IMR-90 (cell line): ENCODE data around the gene NLGN1. TPM values are rescaled to one million over a fixed set of nuclear protein-coding genes. Genes with fewer than 3 reads are reported as not detected.
A peak's percentile ranks its signal among the peaks of the same experiment; 100 is the strongest.

Source experiments
- ATAC-seq: fragments of 200-7000 bp; cut with Tn5 transposase; 2 replicates; pipeline ENCODE4 v1.9.1; 2020; ENCODE audit warnings: low read depth, mild to moderate bottlenecking, moderate library complexity
- BruUV-seq: library from RNA; stranded (reverse); fragments of 400-500 nt; replicated peaks from 2 replicates; lab custom pipeline; 2021; lab: Mats Ljungman, UMichigan
- CTCF ChIA-PET: fragments of 300-600 bp; formaldehyde crosslinking; extraction: SDS; loops from one replicate; lab custom pipeline; 2021; ENCODE audit warnings: antibody characterized with exemption; lab: Yijun Ruan, JAX
- POLR2A ChIA-PET: fragments of 300-600 bp; sonication (Branson Sonifier 250); formaldehyde crosslinking; loops from one replicate; lab custom pipeline; 2022; ENCODE audit warnings: antibody characterized with exemption; ENCODE audit not compliant: unreplicated experiment; lab: Charles Lee
- DNase-seq: peaks from one replicate; pipeline ENCODE4 v3.0.0; 2013
- H2AFZ ChIP-seq: replicated peaks from 2 replicates; pipeline ENCODE3; 2013; ENCODE audit warnings: low read length, mild to moderate bottlenecking; ENCODE audit not compliant: poor library complexity
- H2AK5ac ChIP-seq: 2 replicates; pipeline ENCODE4 v1.6.1; 2013; ENCODE audit warnings: low read depth, low read length, inconsistent platforms
- H2AK9ac ChIP-seq: replicated peaks from 2 replicates; pipeline ENCODE3; 2013; ENCODE audit warnings: mild to moderate bottlenecking, low read depth, low read length, moderate library complexity; ENCODE audit not compliant: poor library complexity
- H2BK120ac ChIP-seq: 2 replicates; pipeline ENCODE4 v1.6.1; 2013; ENCODE audit warnings: low read depth, low read length, inconsistent platforms
- H2BK15ac ChIP-seq: 3 replicates; pipeline ENCODE4 v1.6.1; 2013; ENCODE audit warnings: low read depth, low read length, inconsistent platforms
- H2BK20ac ChIP-seq: 2 replicates; pipeline ENCODE4 v1.6.1; 2013; ENCODE audit warnings: low read depth, mild to moderate bottlenecking, inconsistent platforms, low read length, moderate library complexity
- H2BK5ac ChIP-seq: 2 replicates; pipeline ENCODE4 v1.6.1; 2013; ENCODE audit warnings: mild to moderate bottlenecking, low read depth, low read length, inconsistent platforms; ENCODE audit not compliant: poor library complexity, severe bottlenecking
- H3K14ac ChIP-seq: replicated peaks from 2 replicates; pipeline ENCODE4 v1.6.1; 2013; ENCODE audit warnings: low read depth, low read length, inconsistent platforms
- H3K18ac ChIP-seq: 2 replicates; pipeline ENCODE4 v1.6.1; 2013; ENCODE audit warnings: low read depth, low read length, control low read depth
- H3K23ac ChIP-seq: 2 replicates; pipeline ENCODE4 v1.6.1; 2013; ENCODE audit warnings: low read depth, low read length, inconsistent platforms
- H3K27ac ChIP-seq: 2 replicates; pipeline ENCODE4 v1.5.1; 2013; ENCODE audit warnings: mild to moderate bottlenecking, control low read depth, low read length; ENCODE audit not compliant: insufficient read depth
- H3K27me3 ChIP-seq: 2 replicates; pipeline ENCODE4 v1.6.1; 2013; ENCODE audit warnings: low read length; ENCODE audit not compliant: control insufficient read depth, insufficient read depth
- H3K36me3 ChIP-seq: 2 replicates; pipeline ENCODE4 v1.6.1; 2013; ENCODE audit warnings: low read length, mixed read lengths; ENCODE audit not compliant: control insufficient read depth, insufficient read depth
- H3K4ac ChIP-seq: 2 replicates; pipeline ENCODE4 v1.6.1; 2013; ENCODE audit warnings: low read depth, low read length, inconsistent platforms
- H3K4me1 ChIP-seq: 2 replicates; pipeline ENCODE4 v1.6.1; 2013; ENCODE audit warnings: low read length, mixed read lengths; ENCODE audit not compliant: control insufficient read depth, insufficient read depth
- H3K4me2 ChIP-seq: 2 replicates; pipeline ENCODE4 v1.6.1; 2013; ENCODE audit warnings: low read depth, mild to moderate bottlenecking, control low read depth, low read length, moderate library complexity
- H3K4me3 ChIP-seq: 2 replicates; pipeline ENCODE4 v1.5.1; 2013; ENCODE audit warnings: low read depth, mild to moderate bottlenecking, control low read depth, low read length, moderate library complexity; ENCODE audit not compliant: insufficient read depth
- H3K56ac ChIP-seq: 2 replicates; pipeline ENCODE4 v1.6.1; 2013; ENCODE audit warnings: low read length, inconsistent platforms; ENCODE audit not compliant: insufficient read depth; ENCODE audit errors: extremely low read depth
- H3K79me1 ChIP-seq, 2 experiments: 2 replicates each; pipeline ENCODE4 v1.6.1; 2013; ENCODE audit warnings: low read length in 2 of 2, inconsistent platforms in 1 of 2, low read depth in 1 of 2
- H3K9ac ChIP-seq: 2 replicates; pipeline ENCODE4 v1.6.1; 2013; ENCODE audit warnings: low read depth, low read length, control low read depth
- H3K9me1 ChIP-seq: 2 replicates; pipeline ENCODE4 v1.6.1; 2013; ENCODE audit warnings: low read length, inconsistent platforms; ENCODE audit not compliant: insufficient read depth
- H3K9me3 ChIP-seq: 2 replicates; pipeline ENCODE4 v1.6.1; 2013; ENCODE audit warnings: low read length; ENCODE audit not compliant: control insufficient read depth, insufficient read depth
- H4K20me1 ChIP-seq: 2 replicates; pipeline ENCODE4 v1.6.1; 2013; ENCODE audit warnings: low read length, inconsistent platforms; ENCODE audit not compliant: insufficient read depth
- H4K5ac ChIP-seq: 2 replicates; pipeline ENCODE4 v1.6.1; 2013; ENCODE audit warnings: mild to moderate bottlenecking, low read depth, low read length, control low read depth
- H4K8ac ChIP-seq, 2 experiments: 2 replicates each; pipeline ENCODE4 v1.6.1; 2013; ENCODE audit warnings: low read depth in 2 of 2, low read length in 2 of 2, control low read depth in 1 of 2, inconsistent platforms in 1 of 2
- H4K91ac ChIP-seq: 2 replicates; pipeline ENCODE4 v1.6.1; 2013; ENCODE audit warnings: low read depth, low read length, inconsistent platforms; ENCODE audit not compliant: insufficient read depth
- FOS ChIP-seq: fragments of 150-350 bp; IDR thresholded peaks from 2 replicates; pipeline ENCODE4 v1.6.1; 2016; ENCODE audit warnings: low read depth, low read length
- NFE2L2 ChIP-seq: fragments of 150-350 bp; IDR thresholded peaks from 2 replicates; pipeline ENCODE4 v1.6.1; 2016; ENCODE audit warnings: low read depth, mild to moderate bottlenecking, low read length
- WGBS, 2 experiments: methylation state at CpG; one replicate each; pipeline versions ENCODE4 v1.1.5 to v1.1.7; 2013; ENCODE audit warnings: missing lambda C conversion rate in 2 of 2; ENCODE audit not compliant: insufficient read length in 1 of 2; ENCODE audit errors: extremely low coverage in 2 of 2; 5-methylcytosine and 5-hydroxymethylcytosine counted together
- dilution Hi-C: fragments of 300-500 bp; cut with HindIII; formaldehyde crosslinking; loops from one replicate; pipeline ENCODE4 v1.14.3; 2018; ENCODE audit warnings: low sequenced_read_pairs; ENCODE audit not compliant: unreplicated experiment
- in situ Hi-C: fragments of 300-500 bp; cut with MboI; formaldehyde crosslinking; loops from 3 replicates; pipeline ENCODE4 v1.14.3; 2019; ENCODE audit warnings: low sequenced_read_pairs, inconsistent platforms, mixed read lengths
- intact Hi-C: fragments of 100-400 bp; cut with micrococcal nuclease; formaldehyde crosslinking; loops from 2 replicates; pipeline ENCODE4 v1.10.0; 2022
- polyA plus RNA-seq, 3 experiments: library from polyadenylated mRNA; depleted of rRNA; stranded (reverse); fragments of >200 nt; gene quantifications; 2 replicates each; pipeline ENCODE4 v1.2.3, GENCODE V29; 2012; ENCODE audit warnings: low replicate concordance in 1 of 3
- total RNA-seq: library from RNA; depleted of rRNA; stranded (reverse); fragments of >200 nt; gene quantifications from 2 replicates; pipeline ENCODE4 v1.2.3, GENCODE V29; 2012
- TF ChIP-seq, protein P1 (sequence below): conservative IDR thresholded peaks from 2 replicates; pipeline ENCODE4 v1.5.1; 2012; ENCODE audit warnings: mild to moderate bottlenecking, low read depth, low read length, improper control_type of control experiment

Gene NLGN1
- total and polyA plus RNA-seq, 2 of the 4 experiments (the other 2 are of a cell fraction), result 1.8 to 12.5 TPM

GRCh38 chr3:174325834-174326700 lies 928.5 kb downstream of the NLGN1 start:
- Histone ChIP-seq H2AFZ (no peak overlapping the region), H3K4me2 (no peak overlapping the region), H4K20me1 (no peaks in the 10 kb centered on the region), H4K5ac (no peak overlapping the region; the same call in 1 of the 2 replicates), H3K79me1 (no peaks in the 10 kb centered on the region), H2BK120ac (peak overlapping the region; percentile 45), H3K4ac (peak overlapping the region; percentile 22; the same call in 1 of the 2 replicates), H3K9ac (no peak overlapping the region), H4K8ac (no peak overlapping the region; a peak in 2 of 4 replicates), H3K9me3 (no peaks in the 10 kb centered on the region), H2BK5ac (no peak overlapping the region), H3K27ac (no peak overlapping the region), H3K14ac (no peak overlapping the region), H3K27me3 (no peaks in the 10 kb centered on the region), H3K4me3 (no peak overlapping the region), H3K9me1 (no peaks in the 10 kb centered on the region), H3K36me3 (no peaks in the 10 kb centered on the region), H3K23ac (no peak overlapping the region), H2AK5ac (no peak overlapping the region), H2BK15ac (peak overlapping the region; percentile 26; the same call in 1 of the 3 replicates), H3K56ac (no peak overlapping the region), H4K91ac (0 out of 2 replicates have a peak overlapping the region, but pooled peaks have one; percentile 4), H3K4me1 (0 out of 2 replicates have a peak, but pooled peaks cover 3% of the 10 kb centered on the region), H3K18ac (peak overlapping the region; percentile 25; the same call in 1 of the 2 replicates), H2BK20ac (no peak overlapping the region; the same call in 1 of the 2 replicates), H2AK9ac (no peak overlapping the region)
- BruUV-seq, result no TSS peak
- ATAC-seq (peak; percentile 46), DNase-seq (peak; percentile 63)
- intact Hi-C loops, result no loop called here
- ChIA-PET POLR2A (no interaction called here), CTCF (interaction anchor here (0.5 to 1.0 kb wide), 2 partner anchors 73 to 489 kb away, joined by 3 to 6 read pairs; no protein-coding TSS in a partner anchor)
- TF ChIP-seq, protein P1, sequence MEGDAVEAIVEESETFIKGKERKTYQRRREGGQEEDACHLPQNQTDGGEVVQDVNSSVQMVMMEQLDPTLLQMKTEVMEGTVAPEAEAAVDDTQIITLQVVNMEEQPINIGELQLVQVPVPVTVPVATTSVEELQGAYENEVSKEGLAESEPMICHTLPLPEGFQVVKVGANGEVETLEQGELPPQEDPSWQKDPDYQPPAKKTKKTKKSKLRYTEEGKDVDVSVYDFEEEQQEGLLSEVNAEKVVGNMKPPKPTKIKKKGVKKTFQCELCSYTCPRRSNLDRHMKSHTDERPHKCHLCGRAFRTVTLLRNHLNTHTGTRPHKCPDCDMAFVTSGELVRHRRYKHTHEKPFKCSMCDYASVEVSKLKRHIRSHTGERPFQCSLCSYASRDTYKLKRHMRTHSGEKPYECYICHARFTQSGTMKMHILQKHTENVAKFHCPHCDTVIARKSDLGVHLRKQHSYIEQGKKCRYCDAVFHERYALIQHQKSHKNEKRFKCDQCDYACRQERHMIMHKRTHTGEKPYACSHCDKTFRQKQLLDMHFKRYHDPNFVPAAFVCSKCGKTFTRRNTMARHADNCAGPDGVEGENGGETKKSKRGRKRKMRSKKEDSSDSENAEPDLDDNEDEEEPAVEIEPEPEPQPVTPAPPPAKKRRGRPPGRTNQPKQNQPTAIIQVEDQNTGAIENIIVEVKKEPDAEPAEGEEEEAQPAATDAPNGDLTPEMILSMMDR, result peak; percentile 10; the same call in 1 of the 2 replicates
- peak; percentile 65 for TF ChIP-seq NFE2L2
- TF ChIP-seq FOS, result no peak
- no CpG with 5 or more reads among the region's 7 CpGs for WGBS, 2 experiments
- in situ Hi-C loops, result no loop called here
- dilution Hi-C loops, result no loop called here
